GM19240 (cell line): Measurements from ENCODE around the gene PGK2.

Source experiments
- DNase-seq: peaks from one replicate; pipeline ENCODE4 v3.0.0; 2011; ENCODE audit warnings: low spot score; ENCODE audit not compliant: insufficient read length

Gene PGK2

DNA sequence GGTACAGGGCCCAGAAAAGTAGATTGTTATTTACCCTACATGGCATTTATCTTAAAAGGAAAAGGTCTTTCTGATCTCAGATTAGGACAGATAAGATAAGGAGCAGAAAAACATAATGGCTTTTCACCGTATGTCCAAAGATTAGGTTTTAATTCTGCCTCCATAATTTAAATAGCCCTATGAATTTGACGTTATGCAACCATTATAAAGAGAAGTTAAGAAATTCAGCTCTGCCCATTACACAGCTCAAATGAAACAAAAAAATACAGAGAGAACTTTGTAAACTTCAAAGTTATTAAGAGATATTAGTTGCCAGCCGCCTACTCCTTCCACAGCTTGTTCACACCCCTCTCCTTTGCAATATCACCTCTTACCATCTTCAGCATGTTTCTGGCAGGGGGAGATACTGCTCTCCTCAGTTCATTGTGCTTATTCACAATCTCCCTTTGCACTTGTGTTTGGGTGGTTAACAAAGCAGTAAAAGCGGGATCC, 51.0 kb downstream of the PGK2 start:
- DNase-seq: no peak
